ENCODE results near the gene ZNF582.

- TF ChIP-seq CTCF (IDR thresholded peaks at IDR 0.05) (no peak), EZH2 (IDR thresholded peaks at IDR 0.05) (no peak)
Measured at GRCh38 chr19:56403764-56404704, 10.7 kb upstream of the ZNF582 start, which contains the start of gene ZNF583.
